ENCODE data around the gene EIF6. TPM values are rescaled to one million over a fixed set of nuclear protein-coding genes. Genes with fewer than 3 reads are reported as not detected.

Gene EIF6
- polyA plus RNA-seq, 3 donors, result 70.7 to 117 (median 71.9) TPM

DNA sequence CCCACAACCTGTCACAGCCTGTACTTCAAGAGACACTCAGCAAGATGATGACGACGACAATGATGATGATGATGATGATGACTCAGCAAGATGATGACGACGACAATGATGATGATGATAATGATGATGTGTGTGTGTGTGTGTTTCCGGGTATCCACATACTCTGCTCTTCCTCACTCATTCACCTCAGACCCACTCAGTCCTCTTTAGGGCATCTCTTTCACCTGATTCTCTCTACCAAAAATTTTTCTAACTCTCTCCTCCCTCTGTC is 1.2 kb upstream of the EIF6 start:
- no peak overlapping the region for H3K27ac ChIP-seq (ENCODE audit: low read depth, low read length)
- 66 to 83% (median 82%) methylated on average over 5 of the region's 5 CpGs for WGBS, 3 donors

DNA sequence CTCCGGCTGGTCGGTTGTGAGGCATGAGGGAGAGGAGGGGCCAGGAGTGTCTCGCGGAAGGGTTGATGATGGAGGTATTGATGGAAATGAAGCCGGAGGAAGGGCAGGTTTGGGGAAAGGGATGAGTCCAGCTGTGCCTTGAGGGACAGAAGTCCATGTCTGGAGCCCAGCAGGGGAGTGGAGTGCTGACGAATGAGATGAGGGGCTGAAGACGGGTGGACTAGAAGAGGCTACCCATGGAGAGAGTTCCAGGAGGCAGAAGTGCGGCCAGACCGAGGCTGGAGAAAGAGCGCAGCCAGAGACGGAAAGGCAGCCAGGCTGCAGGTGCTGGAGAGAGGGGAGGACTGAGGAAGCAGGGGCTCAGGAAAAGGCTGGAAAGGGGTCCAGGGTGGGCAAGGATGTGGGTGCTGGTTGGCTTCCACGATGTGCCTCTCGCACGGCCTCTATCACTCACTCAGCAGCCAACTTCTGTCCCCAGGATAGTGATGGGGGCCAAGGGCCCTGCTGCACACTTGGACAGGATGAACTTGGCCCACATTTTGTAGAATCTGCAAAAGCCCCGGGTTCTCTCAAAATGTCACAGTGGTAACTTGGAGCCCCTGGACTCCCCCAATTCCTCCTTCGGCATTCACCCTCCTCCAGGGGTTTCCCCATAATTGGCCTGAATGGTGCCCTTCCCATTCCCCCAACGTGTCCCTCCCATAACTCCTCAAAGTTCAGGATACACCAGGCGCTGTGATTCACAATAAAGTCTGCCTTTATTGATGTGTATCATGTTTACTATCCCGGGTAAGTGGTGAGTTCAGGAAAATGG is 627 bp upstream of the EIF6 start:
- no peak overlapping the region for H3K27ac ChIP-seq (ENCODE audit: low read depth, low read length)
- WGBS, 3 donors, result 46 to 52% (median 48%) methylated on average over 19 of the region's 19 CpGs

DNA sequence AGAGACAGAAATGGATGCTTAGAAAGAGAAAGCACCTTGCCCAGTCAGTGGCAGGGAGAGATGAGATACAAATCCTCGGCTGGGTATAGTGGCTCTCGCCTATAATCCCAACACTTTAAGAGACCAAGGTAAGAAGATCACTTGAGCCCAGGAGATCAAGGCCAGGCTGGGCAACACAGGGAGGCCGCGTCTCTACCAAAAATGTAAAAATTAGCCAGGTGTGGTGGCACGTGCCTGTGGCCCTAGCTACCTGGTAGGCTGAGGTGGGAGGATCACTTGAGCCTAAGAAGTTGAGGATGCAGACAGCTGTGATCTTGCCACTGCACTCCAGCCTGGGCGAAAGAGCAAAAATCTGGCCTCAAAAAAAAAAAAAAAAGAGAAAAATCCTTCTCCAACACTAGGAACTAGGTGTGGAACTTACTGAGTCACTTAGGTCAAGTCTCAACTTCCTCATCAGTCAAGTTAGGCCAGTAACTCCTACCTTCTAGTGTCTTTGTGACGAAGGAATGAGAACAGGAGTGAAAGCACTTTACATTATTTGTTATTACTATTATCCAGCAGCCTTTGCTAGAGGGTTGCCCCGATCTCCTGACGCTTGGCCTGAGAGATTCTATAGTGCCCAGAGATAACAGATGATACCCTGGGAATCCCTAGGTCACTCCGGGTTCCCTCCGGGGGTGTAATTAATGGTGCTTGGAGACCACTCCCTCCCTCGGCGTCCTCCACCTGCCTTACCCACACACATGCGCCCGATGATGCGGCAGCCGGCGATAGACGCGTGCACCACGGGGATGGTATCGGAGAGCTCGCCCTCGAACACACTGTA is 918 bp downstream of the EIF6 start:
- WGBS, 3 donors, result 17 to 22% (median 20%) methylated on average over 24 of the region's 24 CpGs
- no peak overlapping the region for H3K27ac ChIP-seq (ENCODE audit: low read depth, low read length)

DNA sequence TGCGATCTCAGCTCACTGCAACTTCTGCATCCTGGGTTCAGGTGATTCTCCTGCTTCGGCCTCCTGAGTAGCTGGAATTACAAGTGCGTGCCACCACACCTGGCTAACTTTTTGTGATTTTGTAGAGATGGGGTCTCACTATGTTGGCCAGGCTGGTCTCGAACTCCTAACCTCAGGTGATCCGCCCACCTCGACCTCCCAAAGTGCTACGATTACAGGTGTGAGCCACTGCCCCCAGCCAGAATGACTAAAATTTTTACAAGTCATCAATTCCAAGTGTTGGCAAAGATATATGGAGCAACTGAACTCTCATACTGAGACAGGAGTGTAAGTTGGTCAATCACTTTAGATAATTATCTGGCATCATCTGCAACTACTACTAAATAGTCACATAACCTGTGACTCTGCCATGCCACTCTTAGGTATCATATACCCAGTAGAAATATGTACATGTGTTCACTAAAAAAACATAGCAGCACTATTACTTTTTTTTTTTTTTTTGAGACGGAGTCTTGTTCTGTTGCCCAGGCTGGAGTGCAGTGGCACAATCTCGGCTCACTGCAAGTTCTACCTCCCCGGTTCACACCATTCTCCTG is 3.0 kb downstream of the EIF6 start:
- no peak overlapping the region for H3K27ac ChIP-seq (ENCODE audit: low read depth, low read length)
- 96 to 98% (median 97%) methylated on average over 8 to 10 of the region's 10 CpGs for WGBS, 3 donors

- no peak overlapping the region for H3K27ac ChIP-seq (ENCODE audit: low read depth, low read length)
- WGBS, 3 donors, result 92 to 96% (median 93%) methylated on average over 6 of the region's 6 CpGs
Measured at GRCh38 chr20:35280523-35280922, 4.0 kb downstream of the EIF6 start.

DNA sequence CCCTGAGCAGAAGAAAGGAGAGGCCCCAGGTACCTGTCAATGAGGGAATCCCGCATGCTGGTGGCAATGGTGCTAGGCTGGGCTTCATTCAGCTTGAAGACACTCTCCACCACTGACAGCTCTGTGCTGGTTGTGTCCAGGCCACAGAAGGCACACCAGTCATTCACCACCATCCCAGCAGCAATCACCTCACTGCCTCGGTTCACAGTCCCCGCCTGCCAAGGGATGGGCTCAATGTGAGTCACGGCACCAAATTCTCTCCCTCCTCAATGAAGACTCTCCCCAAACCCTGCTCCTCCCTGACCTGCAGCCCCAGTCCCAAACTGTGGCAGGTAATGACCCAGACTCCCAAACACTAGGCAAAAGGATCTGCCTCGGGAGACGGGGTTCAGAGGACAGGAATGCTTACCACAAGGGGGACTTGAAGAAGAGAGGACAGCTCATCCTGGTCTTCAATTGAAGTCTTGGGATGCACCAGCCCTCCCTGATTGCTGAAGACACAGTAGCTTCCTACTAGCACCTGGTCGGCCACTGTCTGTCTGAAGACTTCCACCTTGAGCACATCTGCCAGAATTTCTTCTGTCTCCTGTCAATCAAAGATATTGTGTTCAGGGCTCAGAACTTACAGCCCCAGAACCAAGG is 4.9 kb downstream of the EIF6 start:
- H3K27ac ChIP-seq (ENCODE audit: low read depth, low read length), result no peak overlapping the region
- 83 to 94% (median 89%) methylated on average over 7 of the region's 7 CpGs for WGBS, 3 donors

DNA sequence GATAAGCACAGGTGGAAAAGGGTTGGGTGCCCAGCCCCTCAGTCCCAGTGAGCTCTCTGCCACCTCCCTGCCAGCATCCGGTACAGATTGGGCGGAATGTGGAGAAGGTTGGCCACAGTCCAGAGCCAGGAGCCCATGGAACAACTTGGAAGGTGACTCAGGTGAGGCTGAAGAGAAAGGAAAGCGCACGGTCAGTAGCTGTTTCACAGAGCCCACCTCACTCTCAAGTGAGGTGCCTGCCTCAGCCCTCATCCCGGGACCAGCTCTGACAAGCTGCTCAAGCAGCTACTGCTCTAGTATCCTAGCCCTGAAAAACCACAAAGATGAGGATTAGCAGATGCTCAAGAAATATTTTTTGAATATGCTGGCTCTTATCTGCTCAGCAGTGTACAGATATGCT is 5.5 kb downstream of the EIF6 start:
- WGBS, 3 donors, result 87 to 98% (median 91%) methylated on average over 5 of the region's 5 CpGs
- H3K27ac ChIP-seq (ENCODE audit: low read depth, low read length), result no peak overlapping the region

DNA sequence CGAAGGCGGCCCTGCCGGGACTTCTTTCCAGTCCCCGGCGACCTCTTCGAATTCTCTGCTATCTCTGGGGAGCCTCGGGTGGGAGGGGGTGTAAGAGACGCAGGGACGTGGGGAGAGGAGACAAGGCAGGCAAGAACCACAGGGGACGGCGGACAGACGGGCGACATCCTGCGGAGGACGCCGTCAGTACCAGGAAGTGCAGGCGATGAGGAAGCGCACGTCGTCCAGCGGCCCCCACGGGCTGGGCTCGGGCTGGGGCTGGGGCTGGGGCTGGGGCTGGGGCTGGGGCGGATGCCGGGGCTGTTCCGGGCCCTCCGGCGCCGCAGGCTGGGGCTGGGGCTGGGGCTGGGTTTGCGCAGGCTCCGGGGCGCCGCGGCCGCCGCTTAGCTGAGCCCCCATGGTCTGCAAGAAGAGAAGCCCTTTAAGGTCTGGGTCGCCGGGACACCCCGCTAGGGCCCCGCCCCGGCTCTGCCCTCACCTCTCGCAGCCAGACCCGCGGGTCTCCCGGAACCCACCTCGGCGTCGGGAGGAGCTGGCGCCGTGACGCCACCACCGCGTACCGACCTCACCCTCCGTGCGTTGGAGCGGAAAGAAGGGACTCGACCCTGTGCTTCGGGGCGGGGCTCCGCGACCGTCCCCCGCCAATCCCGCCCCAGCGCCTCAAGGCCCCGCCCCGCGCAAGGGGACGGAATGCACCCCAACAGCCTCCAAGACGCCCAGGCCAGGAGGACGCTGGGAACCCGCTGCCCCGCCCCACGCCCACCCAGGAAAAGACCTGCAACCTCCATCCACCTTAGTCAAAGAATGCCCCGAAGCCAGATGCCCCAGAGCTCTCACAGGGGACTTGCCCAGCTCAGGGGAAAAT is 6.8 kb downstream of the EIF6 start, which contains the start of gene MMP24OS:
Gene MMP24OS (minus strand): TSS at position 592 of the 865 bp plus-strand sequence. CDS start 193 bp downstream, at position 399.
- 0 to 1% (median 0%) methylated on average over 47 to 76 of the region's 76 CpGs for WGBS, 3 donors
- peak within 1 kb of the TSS; percentile 92 for H3K27ac ChIP-seq (ENCODE audit: low read depth, low read length)

DNA sequence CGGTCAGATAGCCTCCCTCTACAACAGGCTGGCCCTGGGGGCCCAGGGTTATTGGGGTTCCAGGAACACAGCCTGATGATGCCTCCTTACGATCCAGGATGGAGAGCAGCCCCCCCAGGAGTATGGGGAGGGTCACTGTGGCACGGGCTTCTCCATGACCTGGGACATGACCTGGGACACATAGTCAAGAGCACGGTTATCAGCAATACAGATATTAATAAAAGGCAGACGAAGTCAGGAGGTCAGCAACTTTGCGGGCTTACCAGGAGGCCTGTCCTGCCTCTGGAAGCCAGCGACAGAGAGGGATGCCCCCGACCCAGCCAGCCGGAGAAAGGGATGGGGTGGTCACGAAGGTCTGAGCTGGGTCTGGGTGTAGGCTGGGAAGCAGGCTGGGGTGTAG is 7.4 kb downstream of the EIF6 start:
- H3K27ac ChIP-seq (ENCODE audit: low read depth, low read length), result peak overlapping the region; percentile 92
- WGBS, 3 donors, result 9 to 11% (median 10%) methylated on average over 10 of the region's 10 CpGs

DNA sequence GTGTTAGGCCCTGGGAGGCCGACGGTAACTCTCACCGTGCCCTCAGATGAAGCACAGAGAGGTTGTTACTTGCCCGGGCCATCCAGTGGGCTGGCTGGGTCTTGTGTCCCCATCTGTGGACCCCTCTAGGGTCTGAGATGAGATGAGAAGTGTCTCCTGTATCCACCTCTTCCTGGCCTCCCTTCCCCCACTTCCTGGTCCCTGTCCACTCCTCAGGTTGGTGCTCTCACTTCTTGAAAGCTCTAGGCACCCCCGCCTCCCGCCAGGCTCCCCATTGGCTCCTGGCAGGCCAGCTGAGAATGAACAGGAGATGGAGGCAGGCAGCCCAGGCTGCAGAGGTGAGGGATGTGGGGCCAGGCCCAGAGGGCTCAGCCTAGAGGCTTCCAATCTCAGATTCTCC is 8.2 kb downstream of the EIF6 start:
- 90 to 93% (median 92%) methylated on average over 6 of the region's 6 CpGs for WGBS, 3 donors
- no peak overlapping the region for H3K27ac ChIP-seq (ENCODE audit: low read depth, low read length)

- no peak overlapping the region for H3K27ac ChIP-seq (ENCODE audit: low read depth, low read length)
- WGBS, 3 donors, result 87 to 92% (median 88%) methylated on average over 11 to 12 of the region's 12 CpGs
Measured at GRCh38 chr20:35275741-35276251, 8.8 kb downstream of the EIF6 start.

- H3K27ac ChIP-seq (ENCODE audit: low read depth, low read length), result no peak overlapping the region
Measured at GRCh38 chr20:35274172-35275092, 10.1 kb downstream of the EIF6 start.

DNA sequence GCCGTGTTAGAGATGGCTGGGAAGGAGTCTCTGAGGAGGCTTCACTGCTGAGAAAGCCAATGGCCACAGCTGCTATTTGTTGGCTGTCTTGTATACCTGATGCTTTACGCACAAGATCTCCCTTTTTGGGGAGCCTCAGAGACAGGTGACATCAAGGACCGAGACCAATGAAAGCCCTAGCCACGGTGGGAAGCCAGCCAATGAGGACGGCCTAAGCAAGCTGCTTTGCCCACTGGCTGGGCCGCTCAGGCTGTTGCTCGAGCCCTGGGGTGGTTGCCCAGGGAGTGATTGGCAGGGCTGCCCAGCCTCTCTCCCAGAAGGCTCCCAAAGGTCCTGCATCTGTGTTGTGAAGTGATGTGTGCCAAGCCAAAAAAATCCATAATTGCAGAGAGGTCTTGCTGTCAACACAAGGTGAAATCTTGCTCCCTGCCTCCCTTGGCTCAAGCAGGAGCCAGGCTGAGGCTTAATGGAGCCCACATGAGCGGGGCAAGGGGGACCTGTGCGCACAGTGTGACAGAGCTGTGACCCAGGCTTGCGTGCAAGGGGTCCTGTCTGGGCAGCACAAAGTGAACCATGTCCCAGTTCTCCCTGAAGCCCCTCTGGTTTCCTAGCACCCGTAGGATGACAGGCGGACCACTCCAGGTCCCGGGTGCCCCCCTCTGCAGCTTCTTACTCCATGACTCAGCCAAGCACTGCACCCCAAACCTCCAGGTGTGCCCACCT is 11.0 kb downstream of the EIF6 start:
- no peak overlapping the region for H3K27ac ChIP-seq (ENCODE audit: low read depth, low read length)

More at GRCh38 chr20:35274172-35275092, 10.1 kb downstream of the EIF6 start:
- 87 to 91% (median 89%) methylated on average over 23 to 24 of the region's 24 CpGs for WGBS, 3 donors

DNA sequence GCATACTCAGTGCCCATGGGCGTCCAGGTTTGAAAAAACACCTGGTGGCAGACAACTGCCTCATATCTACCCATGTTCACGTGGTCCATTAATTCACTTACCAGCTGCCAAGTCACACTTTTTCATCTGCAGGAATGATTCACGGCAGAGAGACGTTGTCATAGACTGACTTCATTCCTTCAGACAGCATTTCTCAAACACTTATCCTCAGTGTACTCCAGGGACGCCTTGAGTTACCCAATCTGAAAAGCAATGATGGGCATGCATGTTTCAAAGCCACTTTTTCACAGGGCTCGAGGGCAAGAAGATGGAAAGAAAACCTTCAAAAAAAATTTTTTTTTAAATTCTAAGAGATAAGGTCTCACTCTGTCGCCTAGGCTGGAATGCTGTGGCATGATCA is 12.7 kb downstream of the EIF6 start:
- 67 to 76% (median 74%) methylated on average over 7 of the region's 7 CpGs for WGBS, 3 donors

More for the DNA sequence above, 11.0 kb downstream of the EIF6 start:
- WGBS, 3 donors, result 72 to 80% (median 75%) methylated on average over 13 of the region's 13 CpGs

DNA sequence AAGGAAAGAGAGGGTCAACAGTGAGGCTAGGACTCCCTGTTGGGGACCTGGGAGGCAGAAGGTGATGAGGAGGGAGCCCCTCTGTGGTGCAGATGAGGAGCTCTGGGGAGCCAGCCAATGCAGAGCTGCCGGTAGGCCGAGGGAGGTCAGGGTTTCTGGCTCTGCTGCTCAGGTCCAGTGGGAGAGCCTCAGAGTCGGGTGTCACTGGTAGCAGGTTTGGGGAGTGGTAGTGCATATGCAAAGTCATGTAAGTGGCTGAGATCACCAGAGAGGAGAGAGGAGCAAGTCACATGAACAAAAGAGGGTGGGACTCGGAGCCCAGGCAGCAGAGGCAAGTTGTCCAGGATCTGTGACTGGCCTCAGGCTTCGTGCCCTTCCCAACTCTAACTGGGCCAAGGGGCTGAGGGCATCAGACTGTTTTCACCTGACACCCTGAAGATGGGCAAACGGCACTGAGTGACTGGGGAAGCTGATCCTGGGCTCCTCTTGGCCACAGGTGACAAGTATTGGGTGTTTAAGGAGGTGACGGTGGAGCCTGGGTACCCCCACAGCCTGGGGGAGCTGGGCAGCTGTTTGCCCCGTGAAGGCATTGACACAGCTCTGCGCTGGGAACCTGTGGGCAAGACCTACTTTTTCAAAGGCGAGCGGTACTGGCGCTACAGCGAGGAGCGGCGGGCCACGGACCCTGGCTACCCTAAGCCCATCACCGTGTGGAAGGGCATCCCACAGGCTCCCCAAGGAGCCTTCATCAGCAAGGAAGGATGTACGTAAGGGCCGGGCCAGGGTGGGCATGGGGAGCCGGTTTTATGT is 13.3 kb downstream of the EIF6 start:
- 82 to 89% (median 88%) methylated on average over 20 of the region's 20 CpGs for WGBS, 3 donors
- H3K27ac ChIP-seq (ENCODE audit: low read depth, low read length), result no peak overlapping the region

More for the DNA sequence above, 12.7 kb downstream of the EIF6 start:
- H3K27ac ChIP-seq (ENCODE audit: low read depth, low read length), result no peak overlapping the region
